ENCODE results near the gene PIP4K2C.

PIP4K2C gene

DNA sequence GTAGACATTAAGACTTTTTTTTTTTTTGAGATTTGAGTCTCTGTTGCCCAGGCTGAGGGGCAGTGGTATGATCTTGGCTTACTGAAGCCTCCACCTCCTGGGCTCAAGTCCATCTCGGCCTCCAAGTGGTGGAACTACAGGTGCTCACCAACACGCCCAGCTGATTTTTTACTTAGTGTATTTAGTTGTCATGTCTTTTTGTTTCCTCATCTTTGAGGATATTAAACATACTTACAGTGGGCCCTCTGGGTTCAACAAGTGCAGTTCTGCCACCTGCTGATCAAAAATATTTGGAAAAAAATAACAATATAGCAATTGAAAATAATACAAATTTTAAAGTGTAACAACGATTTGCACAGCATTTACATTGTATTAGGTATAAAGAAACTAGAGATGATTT lies 46.4 kb downstream of the PIP4K2C start:
- H2AFZ ChIP-seq (ENCODE audit: low read depth, low read length): no peak overlapping the region
- H3K4me1 ChIP-seq (ENCODE audit: insufficient read depth, low read length): no peaks in the 10 kb centered on the region
- no peak overlapping the region for H3K4me2 ChIP-seq (ENCODE audit: insufficient read depth, low read length)
- no peaks in the 10 kb centered on the region for H3K36me3 ChIP-seq (ENCODE audit: insufficient read depth, low read length)
- H3K27me3 ChIP-seq (ENCODE audit: insufficient read depth, low read length, poor library complexity): no peaks in the 10 kb centered on the region
- DNase-seq (no peak), ATAC-seq (ENCODE audit: insufficient read depth, low read depth) (no peak)
- TF ChIP-seq EZH2 (IDR thresholded peaks at IDR 0.05; ENCODE audit: borderline replicate concordance, low read depth, low read length, severe bottlenecking): no peak
- TF ChIP-seq, protein P1, sequence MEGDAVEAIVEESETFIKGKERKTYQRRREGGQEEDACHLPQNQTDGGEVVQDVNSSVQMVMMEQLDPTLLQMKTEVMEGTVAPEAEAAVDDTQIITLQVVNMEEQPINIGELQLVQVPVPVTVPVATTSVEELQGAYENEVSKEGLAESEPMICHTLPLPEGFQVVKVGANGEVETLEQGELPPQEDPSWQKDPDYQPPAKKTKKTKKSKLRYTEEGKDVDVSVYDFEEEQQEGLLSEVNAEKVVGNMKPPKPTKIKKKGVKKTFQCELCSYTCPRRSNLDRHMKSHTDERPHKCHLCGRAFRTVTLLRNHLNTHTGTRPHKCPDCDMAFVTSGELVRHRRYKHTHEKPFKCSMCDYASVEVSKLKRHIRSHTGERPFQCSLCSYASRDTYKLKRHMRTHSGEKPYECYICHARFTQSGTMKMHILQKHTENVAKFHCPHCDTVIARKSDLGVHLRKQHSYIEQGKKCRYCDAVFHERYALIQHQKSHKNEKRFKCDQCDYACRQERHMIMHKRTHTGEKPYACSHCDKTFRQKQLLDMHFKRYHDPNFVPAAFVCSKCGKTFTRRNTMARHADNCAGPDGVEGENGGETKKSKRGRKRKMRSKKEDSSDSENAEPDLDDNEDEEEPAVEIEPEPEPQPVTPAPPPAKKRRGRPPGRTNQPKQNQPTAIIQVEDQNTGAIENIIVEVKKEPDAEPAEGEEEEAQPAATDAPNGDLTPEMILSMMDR (IDR thresholded peaks at IDR 0.05; ENCODE audit: borderline replicate concordance, extremely low read depth, low read length, poor library complexity, severe bottlenecking): no peak
- no peak overlapping the region for H3K27ac ChIP-seq (ENCODE audit: low read length)
- H4K20me1 ChIP-seq (ENCODE audit: insufficient read depth, low read length): no peaks in the 10 kb centered on the region
- H3K4me3 ChIP-seq (ENCODE audit: low read depth in 1 of 2, low read length in 2 of 2): no peak overlapping the region
- H3K79me2 ChIP-seq (ENCODE audit: insufficient read depth, low read length): no peaks in the 10 kb centered on the region
- no peak overlapping the region for H3K9ac ChIP-seq (ENCODE audit: low read depth, low read length)
- no peaks in the 10 kb centered on the region for H3K9me3 ChIP-seq (ENCODE audit: insufficient read depth, low read length, severe bottlenecking)

DNA sequence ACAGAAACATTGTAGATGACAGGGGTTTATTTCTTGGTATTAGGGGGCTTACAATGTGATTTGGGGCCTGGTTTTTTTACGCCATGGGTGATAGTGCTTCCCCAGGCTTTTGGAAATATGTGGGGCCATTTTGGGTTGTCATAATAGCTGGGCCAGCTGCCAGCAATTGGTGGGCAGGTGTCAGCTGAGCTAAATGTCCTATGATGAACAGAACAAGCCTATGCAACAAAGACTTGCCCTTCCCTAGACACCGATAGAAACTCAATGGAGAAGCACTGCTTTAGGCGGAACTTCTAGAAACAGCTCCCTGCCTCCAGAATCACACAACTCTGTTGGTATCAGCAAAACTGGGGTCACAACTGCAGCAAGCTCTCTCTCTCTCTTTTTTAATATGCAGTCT lies 47.1 kb downstream of the PIP4K2C start:
- no peak overlapping the region for H3K27ac ChIP-seq (ENCODE audit: low read length)
- DNase-seq (no peak), ATAC-seq (ENCODE audit: insufficient read depth, low read depth) (no peak)
- no peak overlapping the region for H2AFZ ChIP-seq (ENCODE audit: low read depth, low read length)
- no peak overlapping the region for H3K4me3 ChIP-seq (ENCODE audit: low read depth in 1 of 2, low read length in 2 of 2)
- H3K36me3 ChIP-seq (ENCODE audit: insufficient read depth, low read length): no peaks in the 10 kb centered on the region
- TF ChIP-seq, protein P1 (IDR thresholded peaks at IDR 0.05; ENCODE audit: borderline replicate concordance, extremely low read depth, low read length, poor library complexity, severe bottlenecking): no peak
- no peak for TF ChIP-seq EZH2 (IDR thresholded peaks at IDR 0.05; ENCODE audit: borderline replicate concordance, low read depth, low read length, severe bottlenecking)
- no peaks in the 10 kb centered on the region for H3K27me3 ChIP-seq (ENCODE audit: insufficient read depth, low read length, poor library complexity)
- no peaks in the 10 kb centered on the region for H4K20me1 ChIP-seq (ENCODE audit: insufficient read depth, low read length)
- H3K79me2 ChIP-seq (ENCODE audit: insufficient read depth, low read length): no peaks in the 10 kb centered on the region
- no peak overlapping the region for H3K4me2 ChIP-seq (ENCODE audit: insufficient read depth, low read length)
- no peaks in the 10 kb centered on the region for H3K4me1 ChIP-seq (ENCODE audit: insufficient read depth, low read length)
- H3K9me3 ChIP-seq (ENCODE audit: insufficient read depth, low read length, severe bottlenecking): no peaks in the 10 kb centered on the region
- H3K9ac ChIP-seq (ENCODE audit: low read depth, low read length): no peak overlapping the region

DNA sequence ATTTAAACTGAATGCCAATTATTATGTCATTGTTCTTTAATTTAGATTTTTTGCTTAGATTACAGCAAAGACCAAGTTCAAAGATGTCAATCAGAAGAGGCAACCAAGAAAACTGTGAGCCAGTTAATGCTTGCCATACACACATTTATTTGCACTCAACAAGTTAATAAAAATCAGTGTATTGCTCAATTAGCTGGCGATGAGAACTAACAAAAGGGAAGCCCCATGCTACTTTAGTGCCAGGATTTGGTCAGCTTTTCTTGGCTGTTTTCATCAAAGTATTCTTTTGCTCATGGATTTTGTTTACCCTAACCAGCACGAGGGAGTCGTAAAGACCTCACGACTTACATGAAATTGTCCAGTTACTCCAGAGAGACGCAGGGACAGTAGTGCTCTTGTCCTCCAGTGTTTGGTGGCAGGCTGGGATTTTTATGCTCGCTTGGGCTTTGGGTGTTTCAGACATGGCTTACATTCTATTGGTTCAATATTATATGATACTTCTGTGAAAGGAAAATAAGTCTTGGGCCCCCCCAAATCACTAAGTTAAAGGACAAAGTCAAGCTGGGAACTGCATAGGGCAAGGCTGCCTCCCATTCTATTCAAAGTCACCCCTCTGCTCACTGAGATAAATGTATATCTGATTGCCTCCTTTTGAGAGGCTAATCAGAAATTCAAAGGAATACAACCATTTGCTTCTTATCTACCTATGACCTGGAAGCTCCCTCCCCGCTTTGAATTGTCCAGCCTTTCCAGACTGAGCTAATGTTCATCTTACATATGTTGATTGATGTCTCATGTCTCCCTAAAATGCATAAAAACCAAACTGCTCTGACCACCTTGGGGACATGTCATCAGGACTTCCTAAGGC lies 49.4 kb downstream of the PIP4K2C start:
- Histone ChIP-seq H3K27ac (ENCODE audit: low read length) (no peak overlapping the region), H3K4me3 (ENCODE audit: low read depth in 1 of 2, low read length in 2 of 2) (no peak overlapping the region), H3K4me2 (ENCODE audit: insufficient read depth, low read length) (no peak overlapping the region), H2AFZ (ENCODE audit: low read depth, low read length) (no peak overlapping the region), H4K20me1 (ENCODE audit: insufficient read depth, low read length) (no peaks in the 10 kb centered on the region), H3K79me2 (ENCODE audit: insufficient read depth, low read length) (no peaks in the 10 kb centered on the region), H3K9me3 (ENCODE audit: insufficient read depth, low read length, severe bottlenecking) (peaks cover 5% of the 10 kb centered on the region), H3K27me3 (ENCODE audit: insufficient read depth, low read length, poor library complexity) (no peaks in the 10 kb centered on the region), H3K9ac (ENCODE audit: low read depth, low read length) (no peak overlapping the region), H3K36me3 (ENCODE audit: insufficient read depth, low read length) (no peaks in the 10 kb centered on the region), H3K4me1 (ENCODE audit: insufficient read depth, low read length) (no peaks in the 10 kb centered on the region)
- DNase-seq (no peak), ATAC-seq (ENCODE audit: insufficient read depth, low read depth) (no peak)
- TF ChIP-seq, protein P1 (IDR thresholded peaks at IDR 0.05; ENCODE audit: borderline replicate concordance, extremely low read depth, low read length, poor library complexity, severe bottlenecking): no peak
- TF ChIP-seq EZH2 (IDR thresholded peaks at IDR 0.05; ENCODE audit: borderline replicate concordance, low read depth, low read length, severe bottlenecking): no peak
